ENCODE data around the gene CARMIL3.

The CARMIL3 gene

GRCh38 chr14:24100197-24100981 is 48.6 kb downstream of the CARMIL3 start:
- no peaks in the 10 kb centered on the region for H4K20me1 ChIP-seq (ENCODE audit: insufficient read depth, low read length, poor library complexity, severe bottlenecking)
- H3K4me1 ChIP-seq (ENCODE audit: insufficient read depth, low read length, poor library complexity, severe bottlenecking), result peaks cover 10% of the 10 kb centered on the region
- H3K4me3 ChIP-seq (ENCODE audit: low read length, poor library complexity, severe bottlenecking), result no peak overlapping the region
- no peaks in the 10 kb centered on the region for H3K9me3 ChIP-seq (ENCODE audit: insufficient read depth, low read depth, low read length)
- H3K79me2 ChIP-seq (ENCODE audit: insufficient read depth, low read length), result peaks cover 15% of the 10 kb centered on the region; the same call in 1 of the 2 replicates
- H3K27me3 ChIP-seq (ENCODE audit: insufficient read depth, low read length, poor library complexity, severe bottlenecking), result no peaks in the 10 kb centered on the region
- no peaks in the 10 kb centered on the region for H3F3A ChIP-seq (ENCODE audit: low read depth)
- TF ChIP-seq EZH2phosphoT487 (IDR thresholded peaks at IDR 0.05; ENCODE audit: borderline replicate concordance) (no peak), CTCF (conservative IDR thresholded peaks at IDR 0.05; ENCODE audit: low read length) (no peak)
- H2AFZ ChIP-seq (ENCODE audit: low read length), result no peak overlapping the region
- no peaks in the 10 kb centered on the region; the same call in 1 of the 2 replicates for H3K36me3 ChIP-seq (ENCODE audit: insufficient read depth, low read length)
- no peak overlapping the region for H3K4me2 ChIP-seq (ENCODE audit: low read depth, low read length, poor library complexity, severe bottlenecking)
- H3K9ac ChIP-seq (ENCODE audit: low read depth, low read length, poor library complexity, severe bottlenecking), result no peak overlapping the region
- H3K9me2 ChIP-seq (replicated peaks; ENCODE audit: low read depth, low read length), result no peaks in the 10 kb centered on the region

DNA sequence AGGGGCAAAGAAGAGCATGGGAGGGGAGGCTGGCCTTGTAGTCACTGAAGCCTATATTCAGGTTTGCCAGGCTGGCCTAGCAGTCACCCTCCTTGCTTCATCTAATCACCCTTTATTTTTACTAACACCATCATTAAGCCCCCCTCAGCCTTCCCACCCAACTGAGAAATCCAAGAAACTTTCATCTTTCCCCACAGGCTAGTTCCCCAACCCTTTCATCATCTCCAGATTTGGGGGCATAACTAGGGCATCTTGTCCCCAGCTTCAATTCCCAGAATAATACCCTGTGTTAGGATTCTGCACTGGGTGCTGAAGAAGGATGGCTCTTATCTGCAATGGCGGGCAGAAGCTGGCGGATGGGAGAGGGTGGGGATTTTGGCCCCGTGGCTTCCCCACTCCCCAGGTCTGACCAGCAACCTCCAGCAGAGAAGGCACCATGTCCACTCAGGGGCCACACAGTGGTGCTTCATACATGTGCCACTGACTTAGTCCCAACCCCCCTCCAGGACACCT is 49.2 kb downstream of the CARMIL3 start:
- H3K9ac ChIP-seq (ENCODE audit: low read depth, low read length, poor library complexity, severe bottlenecking), result no peak overlapping the region
- H3K4me3 ChIP-seq (ENCODE audit: low read length, poor library complexity, severe bottlenecking), result no peak overlapping the region
- no peaks in the 10 kb centered on the region for H3K9me2 ChIP-seq (replicated peaks; ENCODE audit: low read depth, low read length)
- no peaks in the 10 kb centered on the region for H3K27me3 ChIP-seq (ENCODE audit: insufficient read depth, low read length, poor library complexity, severe bottlenecking)
- H3K4me1 ChIP-seq (ENCODE audit: insufficient read depth, low read length, poor library complexity, severe bottlenecking), result peaks cover 6% of the 10 kb centered on the region
- H2AFZ ChIP-seq (ENCODE audit: low read length), result no peak overlapping the region
- no peaks in the 10 kb centered on the region for H4K20me1 ChIP-seq (ENCODE audit: insufficient read depth, low read length, poor library complexity, severe bottlenecking)
- TF ChIP-seq EZH2phosphoT487 (IDR thresholded peaks at IDR 0.05; ENCODE audit: borderline replicate concordance) (no peak), CTCF (conservative IDR thresholded peaks at IDR 0.05; ENCODE audit: low read length) (no peak)
- no peaks in the 10 kb centered on the region for H3F3A ChIP-seq (ENCODE audit: low read depth)
- H3K9me3 ChIP-seq (ENCODE audit: insufficient read depth, low read depth, low read length), result no peaks in the 10 kb centered on the region
- peaks cover 11% of the 10 kb centered on the region; the same call in 1 of the 2 replicates for H3K79me2 ChIP-seq (ENCODE audit: insufficient read depth, low read length)
- no peak overlapping the region for H3K4me2 ChIP-seq (ENCODE audit: low read depth, low read length, poor library complexity, severe bottlenecking)
- no peaks in the 10 kb centered on the region; the same call in 1 of the 2 replicates for H3K36me3 ChIP-seq (ENCODE audit: insufficient read depth, low read length)

- Histone ChIP-seq H3K27me3 (ENCODE audit: insufficient read depth, low read length, poor library complexity, severe bottlenecking) (no peaks in the 10 kb centered on the region), H3K4me2 (ENCODE audit: low read depth, low read length, poor library complexity, severe bottlenecking) (no peak overlapping the region), H3F3A (ENCODE audit: low read depth) (no peaks in the 10 kb centered on the region), H3K4me1 (ENCODE audit: insufficient read depth, low read length, poor library complexity, severe bottlenecking) (no peaks in the 10 kb centered on the region), H3K9me3 (ENCODE audit: insufficient read depth, low read depth, low read length) (no peaks in the 10 kb centered on the region), H3K79me2 (ENCODE audit: insufficient read depth, low read length) (no peaks in the 10 kb centered on the region), H2AFZ (ENCODE audit: low read length) (no peak overlapping the region), H3K36me3 (ENCODE audit: insufficient read depth, low read length) (no peaks in the 10 kb centered on the region; the same call in 1 of the 2 replicates), H4K20me1 (ENCODE audit: insufficient read depth, low read length, poor library complexity, severe bottlenecking) (no peaks in the 10 kb centered on the region), H3K9me2 (replicated peaks; ENCODE audit: low read depth, low read length) (no peaks in the 10 kb centered on the region), H3K9ac (ENCODE audit: low read depth, low read length, poor library complexity, severe bottlenecking) (no peak overlapping the region), H3K4me3 (ENCODE audit: low read length, poor library complexity, severe bottlenecking) (no peak overlapping the region)
- TF ChIP-seq EZH2phosphoT487 (IDR thresholded peaks at IDR 0.05; ENCODE audit: borderline replicate concordance), result no peak
- TF ChIP-seq CTCF (conservative IDR thresholded peaks at IDR 0.05; ENCODE audit: low read length), result no peak
Measured at GRCh38 chr14:24102357-24103048, 50.7 kb downstream of the CARMIL3 start.
